Measurements from ENCODE around the gene RAD18.

GRCh38 chr3:8841472-8841871 lies 121.8 kb downstream of the RAD18 start:
- no peak for TF ChIP-seq EZH2phosphoT487 (IDR thresholded peaks at IDR 0.05; ENCODE audit: borderline replicate concordance)
- TF ChIP-seq, protein P1, sequence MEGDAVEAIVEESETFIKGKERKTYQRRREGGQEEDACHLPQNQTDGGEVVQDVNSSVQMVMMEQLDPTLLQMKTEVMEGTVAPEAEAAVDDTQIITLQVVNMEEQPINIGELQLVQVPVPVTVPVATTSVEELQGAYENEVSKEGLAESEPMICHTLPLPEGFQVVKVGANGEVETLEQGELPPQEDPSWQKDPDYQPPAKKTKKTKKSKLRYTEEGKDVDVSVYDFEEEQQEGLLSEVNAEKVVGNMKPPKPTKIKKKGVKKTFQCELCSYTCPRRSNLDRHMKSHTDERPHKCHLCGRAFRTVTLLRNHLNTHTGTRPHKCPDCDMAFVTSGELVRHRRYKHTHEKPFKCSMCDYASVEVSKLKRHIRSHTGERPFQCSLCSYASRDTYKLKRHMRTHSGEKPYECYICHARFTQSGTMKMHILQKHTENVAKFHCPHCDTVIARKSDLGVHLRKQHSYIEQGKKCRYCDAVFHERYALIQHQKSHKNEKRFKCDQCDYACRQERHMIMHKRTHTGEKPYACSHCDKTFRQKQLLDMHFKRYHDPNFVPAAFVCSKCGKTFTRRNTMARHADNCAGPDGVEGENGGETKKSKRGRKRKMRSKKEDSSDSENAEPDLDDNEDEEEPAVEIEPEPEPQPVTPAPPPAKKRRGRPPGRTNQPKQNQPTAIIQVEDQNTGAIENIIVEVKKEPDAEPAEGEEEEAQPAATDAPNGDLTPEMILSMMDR (conservative IDR thresholded peaks at IDR 0.05; ENCODE audit: low read length): no peak
